GM12873 (cell line): Measurements from ENCODE around the gene PHLPP1.

Source experiments
- TF ChIP-seq, protein P1 (sequence below): IDR thresholded peaks from 2 replicates; pipeline ENCODE4 v1.5.1; 2012; ENCODE audit warnings: low read depth, mild to moderate bottlenecking, moderate library complexity, low read length, control low read depth; ENCODE audit not compliant: insufficient read depth; ENCODE audit errors: missing control alignments

Gene PHLPP1

GRCh38 chr18:62860062-62860461, 144.7 kb downstream of the PHLPP1 start:
- TF ChIP-seq, protein P1, sequence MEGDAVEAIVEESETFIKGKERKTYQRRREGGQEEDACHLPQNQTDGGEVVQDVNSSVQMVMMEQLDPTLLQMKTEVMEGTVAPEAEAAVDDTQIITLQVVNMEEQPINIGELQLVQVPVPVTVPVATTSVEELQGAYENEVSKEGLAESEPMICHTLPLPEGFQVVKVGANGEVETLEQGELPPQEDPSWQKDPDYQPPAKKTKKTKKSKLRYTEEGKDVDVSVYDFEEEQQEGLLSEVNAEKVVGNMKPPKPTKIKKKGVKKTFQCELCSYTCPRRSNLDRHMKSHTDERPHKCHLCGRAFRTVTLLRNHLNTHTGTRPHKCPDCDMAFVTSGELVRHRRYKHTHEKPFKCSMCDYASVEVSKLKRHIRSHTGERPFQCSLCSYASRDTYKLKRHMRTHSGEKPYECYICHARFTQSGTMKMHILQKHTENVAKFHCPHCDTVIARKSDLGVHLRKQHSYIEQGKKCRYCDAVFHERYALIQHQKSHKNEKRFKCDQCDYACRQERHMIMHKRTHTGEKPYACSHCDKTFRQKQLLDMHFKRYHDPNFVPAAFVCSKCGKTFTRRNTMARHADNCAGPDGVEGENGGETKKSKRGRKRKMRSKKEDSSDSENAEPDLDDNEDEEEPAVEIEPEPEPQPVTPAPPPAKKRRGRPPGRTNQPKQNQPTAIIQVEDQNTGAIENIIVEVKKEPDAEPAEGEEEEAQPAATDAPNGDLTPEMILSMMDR, result no peak

- TF ChIP-seq, protein P1, result no peak
Measured at GRCh38 chr18:62862466-62862865, 147.1 kb downstream of the PHLPP1 start.

GRCh38 chr18:62863579-62864001, 148.2 kb downstream of the PHLPP1 start:
- TF ChIP-seq, protein P1, result no peak

GRCh38 chr18:62865498-62865897, 150.2 kb downstream of the PHLPP1 start:
- TF ChIP-seq, protein P1, result no peak

- TF ChIP-seq, protein P1, result no peak
Measured at GRCh38 chr18:62867534-62867933, 152.2 kb downstream of the PHLPP1 start.

DNA sequence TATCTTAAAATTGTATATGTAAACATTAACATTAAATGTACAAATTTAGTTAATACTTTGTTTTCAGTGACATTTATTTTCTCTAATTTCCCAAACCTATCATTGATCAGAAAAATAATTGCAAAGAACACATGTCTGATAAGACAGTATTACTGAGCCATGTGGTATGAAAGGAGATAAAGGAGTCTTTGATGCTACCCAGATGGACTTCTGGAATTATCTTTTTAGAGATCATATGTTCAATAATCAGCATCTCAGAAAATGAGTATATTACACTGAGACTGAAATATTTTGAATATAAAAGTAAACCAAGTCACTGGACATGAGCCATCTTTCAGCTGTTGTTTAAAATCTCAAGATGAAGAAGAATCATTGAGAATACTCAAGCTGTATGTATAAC, 153.3 kb downstream of the PHLPP1 start:
- TF ChIP-seq, protein P1, result no peak

GRCh38 chr18:62870643-62871042, 155.3 kb downstream of the PHLPP1 start:
- TF ChIP-seq, protein P1, result no peak
